Progenitor cell of endocrine pancreas (in vitro differentiated cells): Measurements from ENCODE around the gene SPECC1L. TPM values are rescaled to one million over a fixed set of nuclear protein-coding genes. Genes with fewer than 3 reads are reported as not detected.

Experiments used
- DNase-seq: peaks from one replicate; pipeline ENCODE4 v3.0.0; 2021; ENCODE audit warnings: low spot score; ENCODE audit not compliant: unreplicated experiment
- H3K27ac Mint-ChIP-seq: 2 replicates; pipeline ENCODE4 v1.8.0; 2021; ENCODE audit warnings: mild to moderate bottlenecking, moderate library complexity, mixed read lengths
- H3K27me3 Mint-ChIP-seq: 2 replicates; pipeline ENCODE4 v1.8.0; 2021; ENCODE audit warnings: mixed read lengths
- H3K36me3 Mint-ChIP-seq: 2 replicates; pipeline ENCODE4 v1.8.0; 2022; ENCODE audit warnings: mixed read lengths; ENCODE audit not compliant: insufficient read depth
- H3K4me1 Mint-ChIP-seq: 2 replicates; pipeline ENCODE4 v1.8.0; 2021; ENCODE audit warnings: low read depth, mixed read lengths
- H3K4me3 Mint-ChIP-seq: 2 replicates; pipeline ENCODE4 v1.8.0; 2021; ENCODE audit warnings: low read depth, mild to moderate bottlenecking, moderate library complexity, mixed read lengths
- H3K9me3 Mint-ChIP-seq: 2 replicates; pipeline ENCODE4 v1.8.0; 2021; ENCODE audit warnings: low read depth, mixed read lengths
- CTCF ChIP-seq: fragments of 200-600 bp; sonication (generic); IDR thresholded peaks from one replicate; pipeline ENCODE4 v1.5.0; 2021; ENCODE audit warnings: antibody characterized with exemption, mild to moderate bottlenecking; ENCODE audit not compliant: unreplicated experiment
- total RNA-seq: library from RNA; stranded (reverse); gene quantifications from 2 replicates; pipeline ENCODE4 v1.2.1, GENCODE V29; 2021

The SPECC1L gene
- total RNA-seq, 1 donor from 2014 or later = 96.9 TPM

- Mint-ChIP-seq H3K27ac (no peak overlapping the region), H3K4me1 (no peaks in the 10 kb centered on the region), H3K36me3 (no peaks in the 10 kb centered on the region), H3K27me3 (peaks cover 12% of the 10 kb centered on the region), H3K4me3 (no peak overlapping the region), H3K9me3 (no peaks in the 10 kb centered on the region)
- no peak for DNase-seq
- TF ChIP-seq CTCF = no peak
These were observed 173.0 kb downstream of the SPECC1L start for GRCh38 chr22:24443668-24444067.

GRCh38 chr22:24444251-24444650 lies 173.6 kb downstream of the SPECC1L start:
- Mint-ChIP-seq H3K4me3 (no peak overlapping the region), H3K27me3 (peaks cover 16% of the 10 kb centered on the region), H3K27ac (no peak overlapping the region), H3K4me1 (no peaks in the 10 kb centered on the region), H3K36me3 (no peaks in the 10 kb centered on the region), H3K9me3 (no peaks in the 10 kb centered on the region)
- no peak for DNase-seq
- no peak for TF ChIP-seq CTCF

GRCh38 chr22:24444729-24445466 lies 174.3 kb downstream of the SPECC1L start:
- no peaks in the 10 kb centered on the region for H3K36me3 Mint-ChIP-seq
- no peak for TF ChIP-seq CTCF
- H3K27ac Mint-ChIP-seq = no peak overlapping the region
- H3K4me1 Mint-ChIP-seq = no peaks in the 10 kb centered on the region
- peaks cover 21% of the 10 kb centered on the region for H3K27me3 Mint-ChIP-seq
- no peak for DNase-seq
- no peak overlapping the region for H3K4me3 Mint-ChIP-seq
- H3K9me3 Mint-ChIP-seq = no peaks in the 10 kb centered on the region

- H3K9me3 Mint-ChIP-seq = no peaks in the 10 kb centered on the region
- no peak overlapping the region for H3K27ac Mint-ChIP-seq
- no peak overlapping the region for H3K4me3 Mint-ChIP-seq
- no peak for TF ChIP-seq CTCF
- DNase-seq = no peak
- H3K4me1 Mint-ChIP-seq = no peaks in the 10 kb centered on the region
- no peaks in the 10 kb centered on the region for H3K36me3 Mint-ChIP-seq
- H3K27me3 Mint-ChIP-seq = peaks cover 24% of the 10 kb centered on the region
These were observed 175.0 kb downstream of the SPECC1L start for GRCh38 chr22:24445481-24446259.

- Mint-ChIP-seq H3K9me3 (no peaks in the 10 kb centered on the region), H3K4me3 (no peak overlapping the region), H3K4me1 (no peaks in the 10 kb centered on the region), H3K27ac (no peak overlapping the region), H3K27me3 (peaks cover 24% of the 10 kb centered on the region), H3K36me3 (no peaks in the 10 kb centered on the region)
- no peak for DNase-seq
- no peak for TF ChIP-seq CTCF
These were observed 175.6 kb downstream of the SPECC1L start for GRCh38 chr22:24446260-24446611.
